ENCODE data around the gene TIMP2. TPM values are rescaled to one million over a fixed set of nuclear protein-coding genes. Genes with fewer than 3 reads are reported as not detected.
"Not testable (repeated sequence)": the region's sequence is repeated elsewhere in the genome, so short reads cannot be mapped to it uniquely, and the experiment has no call there.

The TIMP2 gene
- total RNA-seq, 1 donor from 2014 or later = 1,096 TPM

- Mint-ChIP-seq H3K9me3 (ENCODE audit: unreplicated experiment) (no peaks in the 10 kb centered on the region), H3K36me3 (ENCODE audit: unreplicated experiment) (peaks cover 20% of the 10 kb centered on the region), H3K4me3 (ENCODE audit: unreplicated experiment) (no peak overlapping the region), H3K27me3 (ENCODE audit: unreplicated experiment) (no peaks in the 10 kb centered on the region), H3K4me1 (ENCODE audit: unreplicated experiment) (peaks cover 50% of the 10 kb centered on the region), H3K27ac (ENCODE audit: unreplicated experiment) (no peak overlapping the region)
- TF ChIP-seq CTCF (IDR thresholded peaks at IDR 0.05) = no peak
- no peak for DNase-seq (ENCODE audit: extremely low spot score, unreplicated experiment)
These were observed 12.1 kb downstream of the TIMP2 start for GRCh38 chr17:78913115-78913514.

- Mint-ChIP-seq H3K27ac (ENCODE audit: unreplicated experiment) (no peak overlapping the region), H3K27me3 (ENCODE audit: unreplicated experiment) (no peaks in the 10 kb centered on the region), H3K4me3 (ENCODE audit: unreplicated experiment) (no peak overlapping the region), H3K4me1 (ENCODE audit: unreplicated experiment) (peaks cover 43% of the 10 kb centered on the region), H3K9me3 (ENCODE audit: unreplicated experiment) (no peaks in the 10 kb centered on the region), H3K36me3 (ENCODE audit: unreplicated experiment) (peaks cover 16% of the 10 kb centered on the region)
- no peak for DNase-seq (ENCODE audit: extremely low spot score, unreplicated experiment)
- no peak for TF ChIP-seq CTCF (IDR thresholded peaks at IDR 0.05)
These were observed 13.1 kb downstream of the TIMP2 start for GRCh38 chr17:78912082-78912481.

GRCh38 chr17:78911543-78911942, 13.6 kb downstream of the TIMP2 start:
- H3K27me3 Mint-ChIP-seq (ENCODE audit: unreplicated experiment); H3K9me3 Mint-ChIP-seq (ENCODE audit: unreplicated experiment); H3K4me3 Mint-ChIP-seq (ENCODE audit: unreplicated experiment); DNase-seq (ENCODE audit: extremely low spot score, unreplicated experiment); H3K27ac Mint-ChIP-seq (ENCODE audit: unreplicated experiment): not testable (repeated sequence)
- Mint-ChIP-seq H3K36me3 (ENCODE audit: unreplicated experiment) (peaks cover 16% of the 10 kb centered on the region), H3K4me1 (ENCODE audit: unreplicated experiment) (peaks cover 40% of the 10 kb centered on the region)

GRCh38 chr17:78910497-78911284, 14.5 kb downstream of the TIMP2 start:
- peaks cover 31% of the 10 kb centered on the region for H3K4me1 Mint-ChIP-seq (ENCODE audit: unreplicated experiment)
- DNase-seq (ENCODE audit: extremely low spot score, unreplicated experiment) = no peak
- peaks cover 14% of the 10 kb centered on the region for H3K36me3 Mint-ChIP-seq (ENCODE audit: unreplicated experiment)
- no peak for TF ChIP-seq CTCF (IDR thresholded peaks at IDR 0.05)
- H3K4me3 Mint-ChIP-seq (ENCODE audit: unreplicated experiment) = no peak overlapping the region
- H3K9me3 Mint-ChIP-seq (ENCODE audit: unreplicated experiment) = no peaks in the 10 kb centered on the region
- no peaks in the 10 kb centered on the region for H3K27me3 Mint-ChIP-seq (ENCODE audit: unreplicated experiment)
- peak overlapping the region; percentile 32 for H3K27ac Mint-ChIP-seq (ENCODE audit: unreplicated experiment)

- Mint-ChIP-seq H3K4me1 (ENCODE audit: unreplicated experiment) (peaks cover 36% of the 10 kb centered on the region), H3K36me3 (ENCODE audit: unreplicated experiment) (peaks cover 10% of the 10 kb centered on the region), H3K4me3 (ENCODE audit: unreplicated experiment) (no peak overlapping the region), H3K27me3 (ENCODE audit: unreplicated experiment) (no peaks in the 10 kb centered on the region), H3K27ac (ENCODE audit: unreplicated experiment) (peak overlapping the region; percentile 36), H3K9me3 (ENCODE audit: unreplicated experiment) (no peaks in the 10 kb centered on the region)
- no peak for TF ChIP-seq CTCF (IDR thresholded peaks at IDR 0.05)
- no peak for DNase-seq (ENCODE audit: extremely low spot score, unreplicated experiment)
These were observed 16.8 kb downstream of the TIMP2 start for GRCh38 chr17:78908426-78908825.
